Activated CD8-positive, alpha-beta memory T cell treated with anti-CD3 and anti-CD28 coated beads, Interleukin-2, amount 10 ng/mL, durations not matched to agents 7 days and 5 days (primary cell): ENCODE results near the gene HEATR5B. TPM values are rescaled to one million over a fixed set of nuclear protein-coding genes. Genes with fewer than 3 reads are reported as not detected.

ENCODE experiments used
- ATAC-seq: fragments of 150-1000 bp; cut with Tn5 transposase; one replicate; pipeline ENCODE4 v1.10.0; 2021; ENCODE audit warnings: moderate library complexity
- CTCF ChIA-PET: fragments of 350-600 bp; sonication (Branson Sonifier 250); formaldehyde crosslinking; loops from one replicate; lab custom pipeline; 2021; ENCODE audit warnings: antibody characterized with exemption; lab: Charles Lee
- DNase-seq: peaks from one replicate; pipeline ENCODE4 v3.0.0-alpha.2; 2020
- H3K27ac Mint-ChIP-seq: one replicate; pipeline ENCODE4 v1.8.0; 2021; ENCODE audit warnings: mild to moderate bottlenecking, mixed read lengths
- H3K27me3 Mint-ChIP-seq: one replicate; pipeline ENCODE4 v1.8.0; 2021; ENCODE audit warnings: mixed read lengths
- H3K36me3 Mint-ChIP-seq: one replicate; pipeline ENCODE4 v1.8.0; 2021; ENCODE audit warnings: mild to moderate bottlenecking, mixed read lengths
- H3K4me1 Mint-ChIP-seq: one replicate; pipeline ENCODE4 v1.8.0; 2021; ENCODE audit warnings: mixed read lengths
- H3K4me3 Mint-ChIP-seq: one replicate; pipeline ENCODE4 v1.8.0; 2021; ENCODE audit warnings: mild to moderate bottlenecking, moderate library complexity, mixed read lengths
- H3K9me3 Mint-ChIP-seq: one replicate; pipeline ENCODE4 v1.8.0; 2022; ENCODE audit warnings: low read depth, mixed read lengths
- total RNA-seq, 2 experiments: library from RNA; stranded (reverse); gene quantifications; one replicate each; pipeline ENCODE4 v1.2.3, GENCODE V29; 2021

The HEATR5B gene
- total RNA-seq = 10 to 100 TPM; 14.8 to 15.2 TPM

DNA sequence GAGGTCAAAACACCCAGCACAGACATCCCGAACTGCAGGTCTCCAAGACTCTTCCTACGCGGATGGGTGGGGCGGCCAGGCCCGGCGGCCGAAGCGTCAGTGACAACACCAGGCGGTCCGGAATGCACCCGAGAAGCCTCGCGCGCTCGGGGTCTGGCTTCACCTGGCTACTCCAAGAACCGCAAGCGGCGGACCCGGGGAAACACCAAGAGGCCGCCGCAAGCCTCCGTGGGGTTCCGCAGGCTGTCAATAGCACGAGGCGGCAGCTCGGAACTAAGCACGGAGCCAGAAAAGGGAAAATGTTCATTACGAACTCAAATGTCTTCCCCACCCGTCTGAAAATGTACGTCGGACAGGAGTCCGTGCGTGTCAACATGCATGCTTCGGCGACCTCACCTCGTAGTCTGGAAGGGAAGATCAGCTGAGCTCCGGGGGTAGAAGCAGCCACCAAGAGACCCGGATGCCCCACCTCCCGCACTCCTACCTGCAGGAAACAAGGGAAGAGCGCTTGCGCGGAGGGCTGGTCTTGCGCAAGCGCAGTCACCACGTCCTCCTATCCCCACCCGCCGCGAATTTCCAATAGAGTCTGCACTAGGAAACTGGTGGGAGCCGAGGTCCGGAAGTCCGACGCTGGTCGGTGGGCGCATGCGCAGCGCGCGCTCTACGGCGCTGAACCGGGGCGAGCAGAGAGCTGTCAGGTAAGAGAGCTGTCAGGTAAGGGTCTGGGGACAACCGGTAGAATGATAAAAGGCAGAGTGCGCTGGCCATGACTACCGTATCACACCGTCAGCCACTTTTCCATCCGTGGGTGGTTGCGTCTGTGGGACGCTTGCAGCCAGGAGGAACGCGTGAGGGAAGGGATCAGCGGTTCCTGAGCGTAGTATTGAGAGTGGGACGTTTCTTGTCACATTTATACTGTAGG is at the start of gene HEATR5B, which contains the start of gene GPATCH11:
TSS of gene HEATR5B (minus strand) at position 500 of the 922 bp plus-strand sequence. CDS start 958 bp downstream, outside the sequence.
TSS of gene GPATCH11 (plus strand) at position 646 of the 922 bp plus-strand sequence. CDS start 3,864 bp downstream, outside the sequence.
- Mint-ChIP-seq H3K36me3 (peaks cover 35% of the 10 kb centered on the region), H3K27me3 (no peaks in the 10 kb centered on the region), H3K4me3 (no peak within 1 kb of the TSS), H3K9me3 (no peaks in the 10 kb centered on the region), H3K4me1 (peaks cover 39% of the 10 kb centered on the region), H3K27ac (no peak within 1 kb of the TSS)
- peak; percentile 93 for ATAC-seq
- peak; percentile 94 for DNase-seq
- CTCF ChIA-PET = no interaction called here

DNA sequence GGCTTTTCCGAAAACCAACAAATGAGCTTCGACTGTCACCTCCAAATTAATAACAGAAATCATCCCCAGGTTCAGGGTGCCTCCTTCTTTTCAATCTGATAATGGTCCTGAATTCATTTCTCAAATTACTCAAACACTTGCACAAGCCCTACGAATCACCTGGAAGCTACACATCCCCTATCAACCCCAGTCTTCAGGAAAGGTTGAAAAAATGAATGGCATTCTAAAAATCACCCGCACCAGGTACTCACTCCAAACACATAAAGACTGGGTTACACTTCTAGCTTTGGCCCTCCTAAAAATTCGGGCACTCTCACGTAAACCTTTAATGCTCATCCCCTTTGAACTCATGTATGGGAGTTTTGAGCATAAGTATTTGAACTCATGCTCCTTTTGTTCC is 48.7 kb upstream of the HEATR5B start:
- H3K4me1 Mint-ChIP-seq = no peaks in the 10 kb centered on the region
- no peak overlapping the region for H3K4me3 Mint-ChIP-seq
- ATAC-seq (no peak), DNase-seq (no peak)
- CTCF ChIA-PET = no interaction called here
- no peaks in the 10 kb centered on the region for H3K9me3 Mint-ChIP-seq
- H3K27ac Mint-ChIP-seq = no peak overlapping the region
- peaks cover 59% of the 10 kb centered on the region for H3K36me3 Mint-ChIP-seq
- no peaks in the 10 kb centered on the region for H3K27me3 Mint-ChIP-seq

DNA sequence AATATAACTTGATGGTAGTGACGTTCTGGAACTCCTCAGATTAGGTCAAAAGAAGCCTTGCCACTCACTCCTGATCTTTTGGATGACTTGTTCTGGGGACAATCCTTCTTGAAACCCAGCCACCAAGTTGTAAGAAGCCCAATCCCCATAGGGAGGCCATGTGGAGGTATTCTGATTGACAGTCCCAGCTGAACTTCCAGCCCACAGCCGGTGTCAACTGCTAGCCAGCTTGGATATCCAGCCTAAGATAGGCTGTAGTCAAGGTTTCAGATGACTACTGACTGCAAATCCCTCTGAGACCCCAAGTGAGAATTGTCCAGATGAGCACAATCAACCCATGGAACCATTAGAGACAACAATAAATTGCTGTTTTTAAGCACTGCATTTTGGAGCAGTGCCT is 41.2 kb upstream of the HEATR5B start:
- no peaks in the 10 kb centered on the region for H3K9me3 Mint-ChIP-seq
- no peaks in the 10 kb centered on the region for H3K27me3 Mint-ChIP-seq
- ATAC-seq = no peak
- H3K4me1 Mint-ChIP-seq = peaks cover 2% of the 10 kb centered on the region
- peaks cover 67% of the 10 kb centered on the region for H3K36me3 Mint-ChIP-seq
- no peak overlapping the region for H3K27ac Mint-ChIP-seq
- CTCF ChIA-PET = no interaction called here
- no peak for DNase-seq
- H3K4me3 Mint-ChIP-seq = no peak overlapping the region

- H3K4me1 Mint-ChIP-seq = peaks cover 7% of the 10 kb centered on the region
- CTCF ChIA-PET = no interaction called here
- ATAC-seq (no peak), DNase-seq (no peak)
- no peak overlapping the region for H3K4me3 Mint-ChIP-seq
- H3K27me3 Mint-ChIP-seq = no peaks in the 10 kb centered on the region
- H3K27ac Mint-ChIP-seq = no peak overlapping the region
- peaks cover 54% of the 10 kb centered on the region for H3K36me3 Mint-ChIP-seq
- H3K9me3 Mint-ChIP-seq = no peaks in the 10 kb centered on the region
These were observed 35.0 kb upstream of the HEATR5B start for GRCh38 chr2:37119157-37119556.

- Mint-ChIP-seq H3K27me3 (no peaks in the 10 kb centered on the region), H3K4me3 (no peak overlapping the region), H3K27ac (no peak overlapping the region), H3K9me3 (no peaks in the 10 kb centered on the region), H3K4me1 (peaks cover 7% of the 10 kb centered on the region), H3K36me3 (peaks cover 55% of the 10 kb centered on the region)
- ATAC-seq (no peak), DNase-seq (no peak)
- CTCF ChIA-PET = no interaction called here
These were observed 33.4 kb upstream of the HEATR5B start for GRCh38 chr2:37117566-37117965.

DNA sequence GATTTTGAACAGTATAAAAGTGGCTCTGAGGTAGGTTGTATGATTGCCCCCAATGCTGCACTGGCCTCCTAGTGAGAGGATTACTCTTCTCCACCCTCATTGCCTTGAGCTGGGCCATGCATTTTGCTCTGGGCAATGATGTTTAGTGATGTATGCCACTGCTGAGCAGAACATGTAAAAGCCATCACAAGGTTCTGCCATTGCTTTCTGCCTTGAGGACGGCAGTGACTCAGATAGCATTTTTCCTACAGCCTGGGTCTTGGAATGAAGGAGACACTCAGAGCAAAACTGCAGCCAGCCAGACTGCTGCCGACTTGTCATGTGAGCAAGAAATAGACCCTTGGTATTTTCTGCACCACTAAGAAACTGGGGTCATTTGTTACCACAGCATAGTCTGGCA is 27.8 kb upstream of the HEATR5B start:
- ATAC-seq (no peak), DNase-seq (no peak)
- no peaks in the 10 kb centered on the region for H3K27me3 Mint-ChIP-seq
- no peak overlapping the region for H3K4me3 Mint-ChIP-seq
- no peaks in the 10 kb centered on the region for H3K9me3 Mint-ChIP-seq
- no peak overlapping the region for H3K27ac Mint-ChIP-seq
- peaks cover 62% of the 10 kb centered on the region for H3K36me3 Mint-ChIP-seq
- peaks cover 9% of the 10 kb centered on the region for H3K4me1 Mint-ChIP-seq
- CTCF ChIA-PET = no interaction called here

DNA sequence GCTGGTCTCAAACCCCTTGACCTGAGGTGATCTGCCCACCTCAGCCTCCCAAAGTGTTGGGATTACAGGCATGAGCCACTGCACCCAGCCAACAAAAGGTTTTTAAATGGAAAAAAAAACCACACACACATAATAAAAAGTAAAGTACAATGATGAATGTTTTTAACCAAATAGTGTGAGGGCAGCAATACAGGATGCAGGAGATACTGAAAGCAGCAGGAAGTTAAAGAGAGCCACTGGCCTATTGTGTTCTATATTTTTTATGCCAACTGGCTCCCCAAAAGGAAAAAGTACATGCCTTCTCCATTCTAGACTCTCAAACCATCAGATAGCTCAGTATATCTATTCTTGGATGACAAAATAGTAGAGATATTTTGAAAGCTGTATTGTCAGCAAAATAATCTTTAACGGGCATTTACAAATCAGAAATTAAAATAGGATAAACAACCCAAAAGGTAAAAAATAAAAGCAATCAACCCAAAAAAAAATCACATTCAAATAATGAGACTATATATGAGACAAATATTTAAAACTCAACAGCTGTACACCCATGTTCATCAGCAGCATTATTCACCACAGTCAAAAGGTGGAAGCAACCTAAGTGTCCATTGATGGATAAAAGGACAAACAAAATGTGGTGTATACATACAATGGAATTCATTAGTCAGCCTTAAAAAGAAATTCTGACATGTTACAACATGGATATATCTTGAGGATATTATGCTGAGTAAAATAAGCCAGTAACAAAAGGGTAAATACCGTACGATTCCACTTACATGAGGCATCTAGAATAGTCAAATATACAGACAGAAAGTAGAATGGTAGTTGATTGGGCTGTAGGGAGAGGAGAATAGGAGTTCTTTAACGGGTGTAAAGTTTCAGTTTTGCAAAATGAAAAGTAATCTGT is 26.4 kb upstream of the HEATR5B start:
- DNase-seq (no peak), ATAC-seq (no peak)
- CTCF ChIA-PET = no interaction called here
- Mint-ChIP-seq H3K27ac (no peak overlapping the region), H3K4me1 (peaks cover 2% of the 10 kb centered on the region), H3K27me3 (no peaks in the 10 kb centered on the region), H3K4me3 (no peak overlapping the region), H3K36me3 (peaks cover 60% of the 10 kb centered on the region), H3K9me3 (no peaks in the 10 kb centered on the region)

GRCh38 chr2:37109523-37109922 is 25.4 kb upstream of the HEATR5B start:
- DNase-seq = no peak
- no peak for ATAC-seq
- Mint-ChIP-seq H3K27ac (no peak overlapping the region), H3K9me3 (no peaks in the 10 kb centered on the region), H3K36me3 (peaks cover 64% of the 10 kb centered on the region), H3K4me1 (peaks cover 2% of the 10 kb centered on the region), H3K4me3 (no peak overlapping the region), H3K27me3 (no peaks in the 10 kb centered on the region)
- CTCF ChIA-PET = no interaction called here

- Mint-ChIP-seq H3K4me1 (no peaks in the 10 kb centered on the region), H3K4me3 (no peak overlapping the region), H3K27ac (no peak overlapping the region), H3K27me3 (no peaks in the 10 kb centered on the region), H3K36me3 (peaks cover 66% of the 10 kb centered on the region), H3K9me3 (no peaks in the 10 kb centered on the region)
- no peak for ATAC-seq
- CTCF ChIA-PET = no interaction called here
- no peak for DNase-seq
These were observed 21.0 kb upstream of the HEATR5B start for GRCh38 chr2:37105150-37105549.

GRCh38 chr2:37104178-37104577 is 20.0 kb upstream of the HEATR5B start:
- no peaks in the 10 kb centered on the region for H3K4me1 Mint-ChIP-seq
- no peak overlapping the region for H3K4me3 Mint-ChIP-seq
- no peaks in the 10 kb centered on the region for H3K9me3 Mint-ChIP-seq
- H3K27me3 Mint-ChIP-seq = no peaks in the 10 kb centered on the region
- CTCF ChIA-PET = interaction anchor here (1.1 kb wide), 1 partner anchor 9 kb away, joined by 3 read pairs; no protein-coding TSS in a partner anchor
- peaks cover 69% of the 10 kb centered on the region for H3K36me3 Mint-ChIP-seq
- ATAC-seq (no peak), DNase-seq (no peak)
- peak overlapping the region; percentile 21 for H3K27ac Mint-ChIP-seq

- Mint-ChIP-seq H3K27ac (no peak overlapping the region), H3K36me3 (peaks cover 63% of the 10 kb centered on the region), H3K4me3 (no peak overlapping the region), H3K27me3 (no peaks in the 10 kb centered on the region), H3K9me3 (no peaks in the 10 kb centered on the region), H3K4me1 (no peaks in the 10 kb centered on the region)
- no peak for ATAC-seq
- CTCF ChIA-PET = interaction anchor here (0.6 kb wide), 1 partner anchor 35 kb away, joined by 3 read pairs; no protein-coding TSS in a partner anchor
- DNase-seq = no peak
These were observed 18.4 kb upstream of the HEATR5B start for GRCh38 chr2:37102588-37102987.

- Mint-ChIP-seq H3K36me3 (peaks cover 55% of the 10 kb centered on the region), H3K4me1 (no peaks in the 10 kb centered on the region), H3K27ac (no peak overlapping the region), H3K9me3 (no peaks in the 10 kb centered on the region), H3K4me3 (no peak overlapping the region), H3K27me3 (no peaks in the 10 kb centered on the region)
- ATAC-seq (no peak), DNase-seq (no peak)
- CTCF ChIA-PET = no interaction called here
These were observed 15.9 kb upstream of the HEATR5B start for GRCh38 chr2:37100054-37100453.

- CTCF ChIA-PET = interaction anchor here (0.8 kb wide), 1 partner anchor 41 kb away, joined by 3 read pairs; no protein-coding TSS in a partner anchor
- H3K4me3 Mint-ChIP-seq = no peak overlapping the region
- DNase-seq (no peak), ATAC-seq (no peak)
- H3K36me3 Mint-ChIP-seq = peaks cover 50% of the 10 kb centered on the region
- H3K4me1 Mint-ChIP-seq = no peaks in the 10 kb centered on the region
- no peaks in the 10 kb centered on the region for H3K27me3 Mint-ChIP-seq
- H3K9me3 Mint-ChIP-seq = no peaks in the 10 kb centered on the region
- peak overlapping the region; percentile 24 for H3K27ac Mint-ChIP-seq
These were observed 14.4 kb upstream of the HEATR5B start for GRCh38 chr2:37098416-37099118.
